ENCODE data around the gene KLHL22. TPM values are rescaled to one million over a fixed set of nuclear protein-coding genes. Genes with fewer than 3 reads are reported as not detected.
"Not testable (repeated sequence)": the region's sequence is repeated elsewhere in the genome, so short reads cannot be mapped to it uniquely, and the experiment has no call there.

Gene KLHL22, protein sequence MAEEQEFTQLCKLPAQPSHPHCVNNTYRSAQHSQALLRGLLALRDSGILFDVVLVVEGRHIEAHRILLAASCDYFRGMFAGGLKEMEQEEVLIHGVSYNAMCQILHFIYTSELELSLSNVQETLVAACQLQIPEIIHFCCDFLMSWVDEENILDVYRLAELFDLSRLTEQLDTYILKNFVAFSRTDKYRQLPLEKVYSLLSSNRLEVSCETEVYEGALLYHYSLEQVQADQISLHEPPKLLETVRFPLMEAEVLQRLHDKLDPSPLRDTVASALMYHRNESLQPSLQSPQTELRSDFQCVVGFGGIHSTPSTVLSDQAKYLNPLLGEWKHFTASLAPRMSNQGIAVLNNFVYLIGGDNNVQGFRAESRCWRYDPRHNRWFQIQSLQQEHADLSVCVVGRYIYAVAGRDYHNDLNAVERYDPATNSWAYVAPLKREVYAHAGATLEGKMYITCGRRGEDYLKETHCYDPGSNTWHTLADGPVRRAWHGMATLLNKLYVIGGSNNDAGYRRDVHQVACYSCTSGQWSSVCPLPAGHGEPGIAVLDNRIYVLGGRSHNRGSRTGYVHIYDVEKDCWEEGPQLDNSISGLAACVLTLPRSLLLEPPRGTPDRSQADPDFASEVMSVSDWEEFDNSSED
- total RNA-seq = 10 to 100 TPM; 17.5 to 48.2 (median 22.7) TPM

DNA sequence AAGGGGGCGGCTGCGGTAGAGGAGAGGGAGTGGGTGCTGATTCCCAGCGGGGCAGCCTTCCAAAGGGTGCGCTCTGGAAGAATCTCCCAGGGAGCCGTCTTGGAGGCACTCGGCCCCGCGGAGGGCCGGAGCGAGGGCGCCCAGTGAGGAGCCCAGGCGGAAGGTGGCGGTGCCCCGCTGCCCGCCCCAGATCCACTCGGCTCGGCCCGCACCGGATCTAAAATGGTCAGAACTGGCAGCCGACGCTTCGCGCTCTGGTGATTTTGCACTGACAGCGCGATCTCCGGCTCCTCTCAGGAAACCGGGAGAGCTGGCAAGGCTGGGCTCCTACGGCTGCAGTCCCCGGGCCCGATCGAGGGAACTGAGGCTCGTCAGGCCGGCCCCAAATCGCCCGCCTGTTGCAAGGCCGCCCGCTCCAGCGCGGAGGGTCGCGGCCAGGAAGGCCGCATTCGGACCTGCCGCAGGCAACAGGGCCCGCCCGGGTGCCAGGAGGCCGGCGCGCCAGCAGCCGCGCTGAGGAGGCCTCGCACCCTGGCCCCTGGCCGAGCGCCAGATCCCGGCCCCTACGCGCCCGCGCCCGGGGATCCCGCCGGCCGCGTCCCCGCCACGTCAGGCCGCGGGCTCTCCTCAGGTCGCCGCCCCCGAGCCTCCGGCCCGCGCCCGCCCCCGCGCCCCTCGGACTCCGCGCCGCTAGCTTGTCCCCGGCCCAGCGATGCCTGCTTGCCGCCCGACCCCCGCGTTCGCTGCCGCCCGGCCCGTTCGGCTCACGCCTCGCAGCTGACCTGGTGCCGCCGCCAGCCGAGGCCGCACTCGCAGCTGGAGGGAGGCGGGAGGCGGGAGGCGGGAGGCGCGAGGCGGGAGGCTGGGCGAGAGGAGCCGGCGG is at the start of gene KLHL22:
Gene KLHL22 (minus strand): TSS at position 818 of the 883 bp plus-strand sequence. CDS start 6,584 bp downstream, outside the sequence.
- Histone ChIP-seq H3K4me3 (peak within 1 kb of the TSS; percentile 67 to 83 (median 68)), H3K9me3 (no peaks in the 10 kb centered on the region), H3K4me1 (peaks cover 15 to 26% (median 16%) of the 10 kb centered on the region in 4 donors), H3K27me3 (no peaks in the 10 kb centered on the region), H3K27ac (peak within 1 kb of the TSS; percentile 80 to 96 (median 90)), H3K36me3 (no peaks in the 10 kb centered on the region)
- TF ChIP-seq POLR2A (IDR thresholded peaks at IDR 0.05) (no peak), EP300 (IDR thresholded peaks at IDR 0.05) (no peak), POLR2AphosphoS5 (IDR thresholded peaks at IDR 0.05) (peak in 1 of 2 donors; percentile 32)
- TF ChIP-seq, protein P1, sequence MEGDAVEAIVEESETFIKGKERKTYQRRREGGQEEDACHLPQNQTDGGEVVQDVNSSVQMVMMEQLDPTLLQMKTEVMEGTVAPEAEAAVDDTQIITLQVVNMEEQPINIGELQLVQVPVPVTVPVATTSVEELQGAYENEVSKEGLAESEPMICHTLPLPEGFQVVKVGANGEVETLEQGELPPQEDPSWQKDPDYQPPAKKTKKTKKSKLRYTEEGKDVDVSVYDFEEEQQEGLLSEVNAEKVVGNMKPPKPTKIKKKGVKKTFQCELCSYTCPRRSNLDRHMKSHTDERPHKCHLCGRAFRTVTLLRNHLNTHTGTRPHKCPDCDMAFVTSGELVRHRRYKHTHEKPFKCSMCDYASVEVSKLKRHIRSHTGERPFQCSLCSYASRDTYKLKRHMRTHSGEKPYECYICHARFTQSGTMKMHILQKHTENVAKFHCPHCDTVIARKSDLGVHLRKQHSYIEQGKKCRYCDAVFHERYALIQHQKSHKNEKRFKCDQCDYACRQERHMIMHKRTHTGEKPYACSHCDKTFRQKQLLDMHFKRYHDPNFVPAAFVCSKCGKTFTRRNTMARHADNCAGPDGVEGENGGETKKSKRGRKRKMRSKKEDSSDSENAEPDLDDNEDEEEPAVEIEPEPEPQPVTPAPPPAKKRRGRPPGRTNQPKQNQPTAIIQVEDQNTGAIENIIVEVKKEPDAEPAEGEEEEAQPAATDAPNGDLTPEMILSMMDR (IDR thresholded peaks at IDR 0.05) = peak in 2 of 6 experiments; percentile 6 to 8
- DNase-seq (peak; percentile 28 to 88), ATAC-seq (ENCODE audit: low FRiP score in 2 of 2) (peak in 1 of 2 donors; percentile 58)
- 0 to 12% methylated on average over 2 to 5 of the region's 108 CpGs for WGBS, 2 donors

DNA sequence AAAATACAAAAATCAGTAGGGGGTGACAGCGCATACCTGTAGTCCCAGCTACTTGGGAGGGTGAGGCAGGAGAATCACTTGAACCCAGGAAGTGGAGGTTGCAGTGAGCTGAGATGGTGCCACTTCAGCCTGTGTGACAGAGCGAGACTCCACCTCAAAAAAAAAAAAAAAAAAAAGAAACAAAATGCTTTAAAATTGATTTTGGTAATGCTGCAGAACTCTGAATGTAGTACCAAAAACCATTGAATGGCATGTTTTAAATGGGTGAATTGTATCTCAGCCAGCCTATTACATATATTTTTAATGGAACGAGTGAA is 49.7 kb upstream of the KLHL22 start:
- not testable (repeated sequence) for ATAC-seq (ENCODE audit: low FRiP score in 2 of 2)
- 83 to 95% methylated on average over 3 of the region's 3 CpGs for WGBS, 2 donors

DNA sequence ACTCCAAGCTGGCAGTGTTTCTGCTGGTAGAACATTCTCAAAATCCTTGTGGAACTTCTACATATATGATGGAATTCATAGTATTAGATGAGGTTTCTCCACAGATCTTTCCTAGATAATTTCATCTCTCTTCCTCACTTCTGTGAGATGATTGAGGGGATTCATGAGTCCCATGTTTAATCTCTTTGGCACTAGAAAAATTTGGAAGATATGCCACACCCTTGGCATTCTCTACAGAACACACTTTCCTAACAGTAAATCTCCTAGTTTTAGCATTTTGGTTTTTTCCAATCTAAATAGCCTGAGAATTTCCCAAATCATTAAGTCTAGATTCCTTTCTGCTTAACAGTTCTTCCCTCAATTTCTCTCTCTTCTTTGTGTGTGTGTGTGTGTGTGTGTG is 47.1 kb upstream of the KLHL22 start:
- H3K36me3 ChIP-seq = peaks cover under 1 to 56% (median 18%) of the 10 kb centered on the region in 4 donors
- H3K9me3 ChIP-seq = no peaks in the 10 kb centered on the region
- no peak for ATAC-seq (ENCODE audit: low FRiP score in 2 of 2)
- no peak overlapping the region for H3K27ac ChIP-seq
- H3K27me3 ChIP-seq = no peaks in the 10 kb centered on the region
- no peak overlapping the region for H3K4me3 ChIP-seq
- peaks cover 0 to 16% (median 5%) of the 10 kb centered on the region in 4 donors for H3K4me1 ChIP-seq
- DNase-seq = no peak
- TF ChIP-seq POLR2A (IDR thresholded peaks at IDR 0.05) = no peak
- TF ChIP-seq POLR2AphosphoS5 (IDR thresholded peaks at IDR 0.05) = no peak
- TF ChIP-seq EP300 (IDR thresholded peaks at IDR 0.05) = no peak
- TF ChIP-seq, protein P1 (IDR thresholded peaks at IDR 0.05) = no peak

More for the DNA sequence above, 49.7 kb upstream of the KLHL22 start:
- not testable (repeated sequence) for DNase-seq, H3K4me3 ChIP-seq, H3K9me3 ChIP-seq, H3K27me3 ChIP-seq, H3K27ac ChIP-seq
- Histone ChIP-seq H3K36me3 (peaks cover 0 to 34% (median 6%) of the 10 kb centered on the region in 4 donors), H3K4me1 (peaks cover 17 to 30% (median 25%) of the 10 kb centered on the region in 4 donors)

DNA sequence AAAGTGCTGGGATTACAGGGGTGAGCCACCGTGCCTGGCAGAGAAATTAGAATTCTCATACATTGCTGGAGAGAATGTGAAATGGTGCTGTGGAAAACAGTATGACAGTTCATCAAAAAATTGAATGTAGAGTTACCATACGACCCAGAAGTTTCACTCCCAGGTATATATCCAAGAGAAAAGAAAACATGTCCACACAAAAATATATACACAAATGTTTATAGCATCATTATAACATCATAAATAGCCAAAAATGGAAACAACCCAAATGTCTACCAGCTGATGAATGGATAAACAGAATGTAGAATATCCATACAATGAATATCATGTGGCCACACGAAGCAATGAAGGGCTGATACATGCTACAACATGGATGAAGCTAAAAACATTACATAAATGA is 46.5 kb upstream of the KLHL22 start:
- 94 to 96% methylated on average over 3 of the region's 3 CpGs for WGBS, 2 donors
- DNase-seq (no peak), ATAC-seq (ENCODE audit: low FRiP score in 2 of 2) (no peak)
- H3K9me3 ChIP-seq = no peaks in the 10 kb centered on the region
- H3K27ac ChIP-seq = no peak overlapping the region
- no peak overlapping the region for H3K4me3 ChIP-seq
- no peaks in the 10 kb centered on the region for H3K27me3 ChIP-seq
- TF ChIP-seq, protein P1 (IDR thresholded peaks at IDR 0.05) = no peak
- peaks cover 0 to 17% (median 5%) of the 10 kb centered on the region in 4 donors for H3K4me1 ChIP-seq
- H3K36me3 ChIP-seq = peaks cover 7 to 63% (median 25%) of the 10 kb centered on the region in 4 donors

- not testable (repeated sequence) for H3K9me3 ChIP-seq; H3K4me3 ChIP-seq; H3K27me3 ChIP-seq; DNase-seq; ATAC-seq (ENCODE audit: low FRiP score in 2 of 2); H3K27ac ChIP-seq
- WGBS, 2 donors = 99% methylated on average over 8 of the region's 8 CpGs
- Histone ChIP-seq H3K4me1 (peaks cover 2 to 17% (median 8%) of the 10 kb centered on the region in 4 donors), H3K36me3 (peaks cover 7 to 55% (median 22%) of the 10 kb centered on the region in 4 donors)
These were observed 43.3 kb upstream of the KLHL22 start for GRCh38 chr22:20538875-20539274.
